Choroid plexus epithelial cell (primary cell): ENCODE data around the gene OXER1.

Experiments
- DNase-seq: peaks from one replicate; pipeline ENCODE4 v3.0.0-alpha.2; 2010; ENCODE audit warnings: low read depth
- H3K4me3 ChIP-seq: 2 replicates; pipeline ENCODE4 v1.5.1; 2011; ENCODE audit warnings: low read depth, mild to moderate bottlenecking, control low read depth, low read length, moderate library complexity
- CTCF ChIP-seq: conservative IDR thresholded peaks from 2 replicates; pipeline ENCODE4 v1.5.1; 2011; ENCODE audit warnings: low read depth, mild to moderate bottlenecking, control low read depth, inconsistent platforms, low read length, moderate library complexity

OXER1 gene

GRCh38 chr2:42808301-42808700 lies 44.4 kb upstream of the OXER1 start:
- no peak for TF ChIP-seq CTCF
- no peak for DNase-seq
- H3K4me3 ChIP-seq, result no peak overlapping the region

- no peak for TF ChIP-seq CTCF
- no peak overlapping the region for H3K4me3 ChIP-seq
- DNase-seq, result no peak
Measured at GRCh38 chr2:42806786-42807185, 42.9 kb upstream of the OXER1 start.

- no peak overlapping the region for H3K4me3 ChIP-seq
- DNase-seq, result no peak
- TF ChIP-seq CTCF, result no peak
Measured at GRCh38 chr2:42804891-42805290, 41.0 kb upstream of the OXER1 start.

GRCh38 chr2:42804338-42804737 lies 40.4 kb upstream of the OXER1 start:
- no peak for TF ChIP-seq CTCF
- no peak overlapping the region for H3K4me3 ChIP-seq
- DNase-seq, result peak; percentile 94

GRCh38 chr2:42802150-42802549 lies 38.2 kb upstream of the OXER1 start:
- TF ChIP-seq CTCF, result no peak
- no peak for DNase-seq
- no peak overlapping the region for H3K4me3 ChIP-seq

- no peak overlapping the region for H3K4me3 ChIP-seq
- no peak for DNase-seq
- TF ChIP-seq CTCF, result no peak
Measured at GRCh38 chr2:42801381-42801780, 37.4 kb upstream of the OXER1 start.

- no peak overlapping the region for H3K4me3 ChIP-seq
- TF ChIP-seq CTCF, result no peak
- DNase-seq, result no peak
Measured at GRCh38 chr2:42800981-42801380, 37.0 kb upstream of the OXER1 start.
